Dendritic cell treated with granulocyte-macrophage colony-stimulating factor and Interleukin-4, amounts not matched to agents 40 ng/mL and 50 ng/mL, for 4 days (primary cell): ENCODE measurements around the gene PHC3.
A peak's percentile ranks its signal among the peaks of the same experiment; 100 is the strongest.

Experiments
- H3K27ac Mint-ChIP-seq: one replicate; pipeline ENCODE4 v1.8.0; 2022; ENCODE audit warnings: mild to moderate bottlenecking, mixed read lengths
- H3K27me3 Mint-ChIP-seq: one replicate; pipeline ENCODE4 v1.8.0; 2022; ENCODE audit warnings: mild to moderate bottlenecking, mixed read lengths
- H3K36me3 Mint-ChIP-seq: one replicate; pipeline ENCODE4 v1.8.0; 2022; ENCODE audit warnings: low read depth, mixed read lengths
- H3K4me1 Mint-ChIP-seq: one replicate; pipeline ENCODE4 v1.8.0; 2022; ENCODE audit warnings: low read depth, mixed read lengths
- H3K4me3 Mint-ChIP-seq: one replicate; pipeline ENCODE4 v1.8.0; 2022; ENCODE audit warnings: mild to moderate bottlenecking, moderate library complexity, mixed read lengths
- H3K9me3 Mint-ChIP-seq: one replicate; pipeline ENCODE4 v1.8.0; 2022; ENCODE audit warnings: mixed read lengths
- intact Hi-C: fragments of 100-400 bp; cut with micrococcal nuclease; formaldehyde crosslinking; loops from one replicate; pipeline ENCODE4 v1.15.0; 2022

Gene PHC3

GRCh38 chr3:170063691-170064090 lies 117.8 kb downstream of the PHC3 start:
- Mint-ChIP-seq H3K36me3 (peaks cover 32% of the 10 kb centered on the region), H3K27ac (no peak overlapping the region), H3K4me1 (no peaks in the 10 kb centered on the region), H3K27me3 (no peaks in the 10 kb centered on the region), H3K9me3 (peaks cover 10% of the 10 kb centered on the region), H3K4me3 (no peak overlapping the region)
- intact Hi-C loops: no loop called here

GRCh38 chr3:170062769-170063168 lies 118.8 kb downstream of the PHC3 start:
- Mint-ChIP-seq H3K36me3 (peaks cover 31% of the 10 kb centered on the region), H3K27me3 (no peaks in the 10 kb centered on the region), H3K9me3 (peaks cover 10% of the 10 kb centered on the region), H3K27ac (no peak overlapping the region), H3K4me1 (peaks cover 7% of the 10 kb centered on the region), H3K4me3 (no peak overlapping the region)
- intact Hi-C loops: no loop called here

GRCh38 chr3:170062068-170062467 lies 119.5 kb downstream of the PHC3 start:
- no peak overlapping the region for H3K27ac Mint-ChIP-seq
- no peak overlapping the region for H3K4me3 Mint-ChIP-seq
- H3K36me3 Mint-ChIP-seq: peaks cover 25% of the 10 kb centered on the region
- intact Hi-C loops: no loop called here
- no peaks in the 10 kb centered on the region for H3K27me3 Mint-ChIP-seq
- H3K9me3 Mint-ChIP-seq: peaks cover 10% of the 10 kb centered on the region
- peaks cover 11% of the 10 kb centered on the region for H3K4me1 Mint-ChIP-seq

- H3K36me3 Mint-ChIP-seq: peaks cover 25% of the 10 kb centered on the region
- intact Hi-C loops: no loop called here
These were observed 122.1 kb downstream of the PHC3 start for GRCh38 chr3:170059447-170059846.

GRCh38 chr3:170058127-170058526 lies 123.4 kb downstream of the PHC3 start:
- H3K27me3 Mint-ChIP-seq: no peaks in the 10 kb centered on the region
- H3K9me3 Mint-ChIP-seq: peaks cover 10% of the 10 kb centered on the region
- peaks cover 12% of the 10 kb centered on the region for H3K36me3 Mint-ChIP-seq
- peaks cover 11% of the 10 kb centered on the region for H3K4me1 Mint-ChIP-seq
- intact Hi-C loops: no loop called here
- no peak overlapping the region for H3K4me3 Mint-ChIP-seq
- peak overlapping the region; percentile 41 for H3K27ac Mint-ChIP-seq

More at GRCh38 chr3:170059447-170059846, 122.1 kb downstream of the PHC3 start:
- Mint-ChIP-seq H3K4me1 (peaks cover 11% of the 10 kb centered on the region), H3K27ac (no peak overlapping the region), H3K27me3 (no peaks in the 10 kb centered on the region), H3K4me3 (no peak overlapping the region), H3K9me3 (peaks cover 10% of the 10 kb centered on the region)

- Mint-ChIP-seq H3K4me3 (no peak overlapping the region), H3K4me1 (peaks cover 11% of the 10 kb centered on the region), H3K27ac (peak overlapping the region; percentile 41), H3K27me3 (no peaks in the 10 kb centered on the region), H3K36me3 (peaks cover 7% of the 10 kb centered on the region), H3K9me3 (peaks cover 5% of the 10 kb centered on the region)
- intact Hi-C loops: no loop called here
These were observed 124.0 kb downstream of the PHC3 start for GRCh38 chr3:170057550-170057949.

GRCh38 chr3:170056710-170057454 lies 124.7 kb downstream of the PHC3 start:
- Mint-ChIP-seq H3K27ac (peak overlapping the region; percentile 41), H3K4me3 (no peak overlapping the region), H3K4me1 (peaks cover 11% of the 10 kb centered on the region), H3K27me3 (no peaks in the 10 kb centered on the region), H3K9me3 (no peaks in the 10 kb centered on the region), H3K36me3 (no peaks in the 10 kb centered on the region)
- intact Hi-C loops: no loop called here

GRCh38 chr3:170055209-170055608 lies 126.3 kb downstream of the PHC3 start:
- Mint-ChIP-seq H3K36me3 (no peaks in the 10 kb centered on the region), H3K4me1 (peaks cover 16% of the 10 kb centered on the region), H3K4me3 (no peak overlapping the region), H3K27ac (peak overlapping the region; percentile 12), H3K27me3 (no peaks in the 10 kb centered on the region), H3K9me3 (no peaks in the 10 kb centered on the region)
- intact Hi-C loops: no loop called here

GRCh38 chr3:170054204-170054603 lies 127.3 kb downstream of the PHC3 start:
- Mint-ChIP-seq H3K9me3 (no peaks in the 10 kb centered on the region), H3K36me3 (no peaks in the 10 kb centered on the region)
- intact Hi-C loops: loop anchor here (1.0 to 5.0 kb wide), 2 partner anchors 191 to 292 kb away; no protein-coding TSS in a partner anchor

GRCh38 chr3:170052398-170052797 lies 129.1 kb downstream of the PHC3 start:
- peaks cover 14% of the 10 kb centered on the region for H3K4me1 Mint-ChIP-seq
- no peaks in the 10 kb centered on the region for H3K27me3 Mint-ChIP-seq
- no peak overlapping the region for H3K4me3 Mint-ChIP-seq
- no peak overlapping the region for H3K27ac Mint-ChIP-seq
- H3K36me3 Mint-ChIP-seq: no peaks in the 10 kb centered on the region
- no peaks in the 10 kb centered on the region for H3K9me3 Mint-ChIP-seq
- intact Hi-C loops: loop anchor here (2.0 to 5.0 kb wide), 2 partner anchors 16 to 290 kb away; partner anchors contain the start of gene GPR160

More at GRCh38 chr3:170054204-170054603, 127.3 kb downstream of the PHC3 start:
- Mint-ChIP-seq H3K4me3 (no peak overlapping the region), H3K27ac (peak overlapping the region; percentile 12), H3K27me3 (no peaks in the 10 kb centered on the region), H3K4me1 (peaks cover 24% of the 10 kb centered on the region)

GRCh38 chr3:170050753-170051152 lies 130.8 kb downstream of the PHC3 start:
- Mint-ChIP-seq H3K4me3 (no peak overlapping the region), H3K27me3 (no peaks in the 10 kb centered on the region), H3K27ac (no peak overlapping the region), H3K4me1 (peaks cover 25% of the 10 kb centered on the region), H3K36me3 (no peaks in the 10 kb centered on the region), H3K9me3 (no peaks in the 10 kb centered on the region)
- intact Hi-C loops: loop anchor here (5.0 kb wide), 1 partner anchor 288 kb away; no protein-coding TSS in a partner anchor

GRCh38 chr3:170049146-170050000 lies 132.2 kb downstream of the PHC3 start:
- Mint-ChIP-seq H3K27ac (peak overlapping the region; percentile 21), H3K4me3 (no peak overlapping the region), H3K36me3 (no peaks in the 10 kb centered on the region), H3K4me1 (peaks cover 35% of the 10 kb centered on the region), H3K27me3 (no peaks in the 10 kb centered on the region), H3K9me3 (no peaks in the 10 kb centered on the region)
- intact Hi-C loops: no loop called here

GRCh38 chr3:170047133-170047404 lies 134.5 kb downstream of the PHC3 start:
- intact Hi-C loops: no loop called here
- Mint-ChIP-seq H3K27ac (peak overlapping the region; percentile 30), H3K4me3 (no peak overlapping the region), H3K4me1 (peaks cover 51% of the 10 kb centered on the region), H3K27me3 (no peaks in the 10 kb centered on the region), H3K36me3 (no peaks in the 10 kb centered on the region), H3K9me3 (no peaks in the 10 kb centered on the region)
